ENCODE results near the gene GSG1. TPM values are rescaled to one million over a fixed set of nuclear protein-coding genes. Genes with fewer than 3 reads are reported as not detected.

GSG1 gene
- total RNA-seq, 1 experiment from 2014 or later, result not detected

GRCh38 chr12:13045816-13046215 lies 57.7 kb downstream of the GSG1 start:
- no peaks in the 10 kb centered on the region for H3K9me2 ChIP-seq (ENCODE audit: insufficient read depth)
- peaks cover 5 to 14% of the 10 kb centered on the region in 2 experiments; a peak in 3 of 4 replicates for H3K4me1 ChIP-seq (ENCODE audit: control insufficient read depth in 1 of 2, insufficient read depth in 2 of 2, low read length in 2 of 2)
- no peak overlapping the region; the same call in 1 of the 2 replicates for H3K4me2 ChIP-seq (ENCODE audit: low read length)
- H3K9ac ChIP-seq (ENCODE audit: low read length), result no peak overlapping the region
- H2AFZ ChIP-seq (ENCODE audit: low read depth, low read length, poor library complexity, severe bottlenecking), result no peak overlapping the region
- no peak overlapping the region for H3K27ac ChIP-seq (ENCODE audit: low read depth, low read length)
- H3K27me3 ChIP-seq (ENCODE audit: insufficient read depth, low read length), result no peaks in the 10 kb centered on the region
- H3K79me2 ChIP-seq (ENCODE audit: insufficient read depth, low read length), result peaks cover 5% of the 10 kb centered on the region
- ATAC-seq, result no peak
- ChIA-PET CTCF (interaction anchor here (0.7 to 1.3 kb wide), 3 partner anchors 21 to 234 kb away, joined by 3 read pairs; no protein-coding TSS in a partner anchor), RAD21 (ENCODE audit: low non-redundant PET in 1 of 2, low total read pairs in 2 of 2, uncharacterized antibody in 2 of 2, unreplicated experiment in 2 of 2) (no interaction called here), POLR2A (interaction anchor here (0.7 kb wide), 1 partner anchor 150 kb away, joined by 3 read pairs; the partner anchor contains the start of gene EMP1)
- no peak for DNase-seq (ENCODE audit: low read depth, low spot score)
- no peak overlapping the region for H3K4me3 ChIP-seq (replicated peaks in 1 of 2; ENCODE audit: low read depth in 1 of 2, low read length in 2 of 2)
- no peaks in the 10 kb centered on the region for H3K9me3 ChIP-seq (ENCODE audit: control insufficient read depth in 1 of 2, insufficient read depth in 1 of 2, low read depth in 1 of 2, low read length in 2 of 2)
- intact Hi-C loops (cut with micrococcal nuclease), result no loop called here
- TF ChIP-seq EZH2 (IDR thresholded peaks at IDR 0.05) (no peak), RAD21 (IDR thresholded peaks at IDR 0.05; ENCODE audit: low read depth) (no peak), POLR2AphosphoS5 (IDR thresholded peaks at IDR 0.05; ENCODE audit: low read depth, low read length) (no peak), SP1 (IDR thresholded peaks at IDR 0.05; ENCODE audit: low read depth) (no peak), CEBPB (IDR thresholded peaks at IDR 0.05; ENCODE audit: low read depth) (no peak), REST (IDR thresholded peaks at IDR 0.05; ENCODE audit: low read depth) (no peak), ELF1 (IDR thresholded peaks at IDR 0.05; ENCODE audit: borderline replicate concordance, low read depth) (no peak), ZNF274 (IDR thresholded peaks at IDR 0.05; ENCODE audit: low read depth, low read length) (no peak), CTCF (IDR thresholded peaks at IDR 0.05 in 2 of 3, conservative IDR thresholded peaks at IDR 0.05 in 1 of 3; ENCODE audit: borderline replicate concordance in 1 of 3, insufficient read depth in 1 of 3, low read depth in 2 of 3, low read length in 2 of 3) (no peak), MAX (IDR thresholded peaks at IDR 0.05) (no peak), FOSL1 (IDR thresholded peaks at IDR 0.05; ENCODE audit: low read depth) (no peak), SRF (IDR thresholded peaks at IDR 0.05; ENCODE audit: low read depth) (no peak), CBX3 (IDR thresholded peaks at IDR 0.05; ENCODE audit: low read depth) (no peak), JUND (IDR thresholded peaks at IDR 0.05) (no peak)
- BruUV-seq (replicated peaks), result no TSS peak
- H3K36me3 ChIP-seq (ENCODE audit: control insufficient read depth in 1 of 2, insufficient read depth in 2 of 2, low read length in 2 of 2), result no peaks in the 10 kb centered on the region
- H4K20me1 ChIP-seq (ENCODE audit: insufficient read depth), result no peaks in the 10 kb centered on the region
